ENCODE data around the gene KRTAP10-1. TPM values are rescaled to one million over a fixed set of nuclear protein-coding genes. Genes with fewer than 3 reads are reported as not detected.
"Not testable (repeated sequence)": the region's sequence is repeated elsewhere in the genome, so short reads cannot be mapped to it uniquely, and the experiment has no call there.

KRTAP10-1 gene
- total and polyA plus RNA-seq, 2 donors, result not detected

GRCh38 chr21:44564886-44565598 lies 25.0 kb upstream of the KRTAP10-1 start:
- no peaks in the 10 kb centered on the region for H3K4me1 ChIP-seq (ENCODE audit: control insufficient read depth in 2 of 2, insufficient read depth in 2 of 2, low read length in 2 of 2)
- H3K9me3 ChIP-seq (ENCODE audit: control insufficient read depth in 2 of 2, insufficient read depth in 1 of 2, low read length in 1 of 2), result no peaks in the 10 kb centered on the region
- H3K4me3 ChIP-seq (ENCODE audit: low read length in 2 of 2), result no peak overlapping the region
- 36% methylated on average over 1 of the region's 1 CpG for WGBS
- no peak for DNase-seq (ENCODE audit: low read depth in 6 of 9, low spot score in 9 of 9)
- H3K27ac ChIP-seq (ENCODE audit: low read depth in 1 of 2, low read length in 1 of 2), result no peak overlapping the region
- no peaks in the 10 kb centered on the region for H3K36me3 ChIP-seq (ENCODE audit: control insufficient read depth in 2 of 2, insufficient read depth in 2 of 2, low read length in 1 of 2)
- H3K27me3 ChIP-seq (ENCODE audit: control insufficient read depth in 2 of 2, insufficient read depth in 1 of 2, low read length in 1 of 2), result no peaks in the 10 kb centered on the region

GRCh38 chr21:44564099-44564498 lies 24.1 kb upstream of the KRTAP10-1 start:
- 99% methylated on average over 1 of the region's 1 CpG for WGBS
- no peak overlapping the region for H3K4me3 ChIP-seq (ENCODE audit: low read length in 2 of 2)
- no peak for DNase-seq (ENCODE audit: low read depth in 6 of 9, low spot score in 9 of 9)
- H3K36me3 ChIP-seq (ENCODE audit: control insufficient read depth in 2 of 2, insufficient read depth in 2 of 2, low read length in 1 of 2), result no peaks in the 10 kb centered on the region
- no peak overlapping the region for H3K27ac ChIP-seq (ENCODE audit: low read depth in 1 of 2, low read length in 1 of 2)
- no peaks in the 10 kb centered on the region for H3K9me3 ChIP-seq (ENCODE audit: control insufficient read depth in 2 of 2, insufficient read depth in 1 of 2, low read length in 1 of 2)
- no peaks in the 10 kb centered on the region for H3K4me1 ChIP-seq (ENCODE audit: control insufficient read depth in 2 of 2, insufficient read depth in 2 of 2, low read length in 2 of 2)
- no peaks in the 10 kb centered on the region for H3K27me3 ChIP-seq (ENCODE audit: control insufficient read depth in 2 of 2, insufficient read depth in 1 of 2, low read length in 1 of 2)

- Histone ChIP-seq H3K36me3 (ENCODE audit: control insufficient read depth in 2 of 2, insufficient read depth in 2 of 2, low read length in 1 of 2) (no peaks in the 10 kb centered on the region), H3K4me3 (ENCODE audit: low read length in 2 of 2) (no peak within 1 kb of the TSS), H3K27me3 (ENCODE audit: control insufficient read depth in 2 of 2, insufficient read depth in 1 of 2, low read length in 1 of 2) (peaks cover 0 to 7% of the 10 kb centered on the region in 2 donors), H3K9me3 (ENCODE audit: control insufficient read depth in 2 of 2, insufficient read depth in 1 of 2, low read length in 1 of 2) (no peaks in the 10 kb centered on the region), H3K4me1 (ENCODE audit: control insufficient read depth in 2 of 2, insufficient read depth in 2 of 2, low read length in 2 of 2) (no peaks in the 10 kb centered on the region), H3K27ac (ENCODE audit: low read depth in 1 of 2, low read length in 1 of 2) (no peak within 1 kb of the TSS)
- 72% methylated on average over 5 of the region's 5 CpGs for WGBS
- no peak for DNase-seq (ENCODE audit: low read depth in 6 of 9, low spot score in 9 of 9)
Observed at GRCh38 chr21:44558695-44559094, 18.7 kb upstream of the KRTAP10-1 start, which contains the start of gene KRTAP10-3. TSS of gene KRTAP10-3 (minus strand) at chr21:44558795. CDS start at chr21:44558715, 80 bp downstream.

- 80% methylated on average over 10 of the region's 10 CpGs for WGBS
- H3K36me3 ChIP-seq (ENCODE audit: control insufficient read depth in 2 of 2, insufficient read depth in 2 of 2, low read length in 1 of 2); H3K4me1 ChIP-seq (ENCODE audit: control insufficient read depth in 2 of 2, insufficient read depth in 2 of 2, low read length in 2 of 2); H3K27me3 ChIP-seq (ENCODE audit: control insufficient read depth in 2 of 2, insufficient read depth in 1 of 2, low read length in 1 of 2); H3K27ac ChIP-seq (ENCODE audit: low read depth in 1 of 2, low read length in 1 of 2); DNase-seq (ENCODE audit: low read depth in 6 of 9, low spot score in 9 of 9); H3K4me3 ChIP-seq (ENCODE audit: low read length in 2 of 2); H3K9me3 ChIP-seq (ENCODE audit: control insufficient read depth in 2 of 2, insufficient read depth in 1 of 2, low read length in 1 of 2): not testable (repeated sequence)
Observed at GRCh38 chr21:44558329-44558675, 18.3 kb upstream of the KRTAP10-1 start.

GRCh38 chr21:44557491-44558328 lies 17.7 kb upstream of the KRTAP10-1 start:
- Histone ChIP-seq H3K36me3 (ENCODE audit: control insufficient read depth in 2 of 2, insufficient read depth in 2 of 2, low read length in 1 of 2) (no peaks in the 10 kb centered on the region), H3K27me3 (ENCODE audit: control insufficient read depth in 2 of 2, insufficient read depth in 1 of 2, low read length in 1 of 2) (peaks cover 0 to 9% of the 10 kb centered on the region in 2 donors), H3K4me3 (ENCODE audit: low read length in 2 of 2) (no peak overlapping the region), H3K4me1 (ENCODE audit: control insufficient read depth in 2 of 2, insufficient read depth in 2 of 2, low read length in 2 of 2) (no peaks in the 10 kb centered on the region), H3K9me3 (ENCODE audit: control insufficient read depth in 2 of 2, insufficient read depth in 1 of 2, low read length in 1 of 2) (no peaks in the 10 kb centered on the region), H3K27ac (ENCODE audit: low read depth in 1 of 2, low read length in 1 of 2) (no peak overlapping the region)
- 73% methylated on average over 30 of the region's 30 CpGs for WGBS
- DNase-seq (ENCODE audit: low read depth in 6 of 9, low spot score in 9 of 9), result no peak

- 75% methylated on average over 9 of the region's 9 CpGs for WGBS
- Histone ChIP-seq H3K36me3 (ENCODE audit: control insufficient read depth in 2 of 2, insufficient read depth in 2 of 2, low read length in 1 of 2) (no peaks in the 10 kb centered on the region), H3K9me3 (ENCODE audit: control insufficient read depth in 2 of 2, insufficient read depth in 1 of 2, low read length in 1 of 2) (no peaks in the 10 kb centered on the region), H3K27ac (ENCODE audit: low read depth in 1 of 2, low read length in 1 of 2) (no peak overlapping the region), H3K27me3 (ENCODE audit: control insufficient read depth in 2 of 2, insufficient read depth in 1 of 2, low read length in 1 of 2) (peaks cover 0 to 9% of the 10 kb centered on the region in 2 donors), H3K4me3 (ENCODE audit: low read length in 2 of 2) (no peak overlapping the region), H3K4me1 (ENCODE audit: control insufficient read depth in 2 of 2, insufficient read depth in 2 of 2, low read length in 2 of 2) (no peaks in the 10 kb centered on the region)
- DNase-seq (ENCODE audit: low read depth in 6 of 9, low spot score in 9 of 9), result no peak
Observed at GRCh38 chr21:44556879-44557278, 16.9 kb upstream of the KRTAP10-1 start.

GRCh38 chr21:44555200-44555875 lies 15.3 kb upstream of the KRTAP10-1 start:
- 84% methylated on average over 13 of the region's 13 CpGs for WGBS
- Histone ChIP-seq H3K36me3 (ENCODE audit: control insufficient read depth in 2 of 2, insufficient read depth in 2 of 2, low read length in 1 of 2) (no peaks in the 10 kb centered on the region), H3K27me3 (ENCODE audit: control insufficient read depth in 2 of 2, insufficient read depth in 1 of 2, low read length in 1 of 2) (peaks cover 0 to 11% of the 10 kb centered on the region in 2 donors), H3K4me1 (ENCODE audit: control insufficient read depth in 2 of 2, insufficient read depth in 2 of 2, low read length in 2 of 2) (no peaks in the 10 kb centered on the region), H3K27ac (ENCODE audit: low read depth in 1 of 2, low read length in 1 of 2) (no peak overlapping the region), H3K4me3 (ENCODE audit: low read length in 2 of 2) (no peak overlapping the region), H3K9me3 (ENCODE audit: control insufficient read depth in 2 of 2, insufficient read depth in 1 of 2, low read length in 1 of 2) (no peaks in the 10 kb centered on the region)
- no peak for DNase-seq (ENCODE audit: low read depth in 6 of 9, low spot score in 9 of 9)

- Histone ChIP-seq H3K4me3 (ENCODE audit: low read length in 2 of 2) (no peak overlapping the region), H3K4me1 (ENCODE audit: control insufficient read depth in 2 of 2, insufficient read depth in 2 of 2, low read length in 2 of 2) (peaks cover 0 to 4% of the 10 kb centered on the region in 2 donors), H3K27me3 (ENCODE audit: control insufficient read depth in 2 of 2, insufficient read depth in 1 of 2, low read length in 1 of 2) (peaks cover 0 to 10% of the 10 kb centered on the region in 2 donors), H3K36me3 (ENCODE audit: control insufficient read depth in 2 of 2, insufficient read depth in 2 of 2, low read length in 1 of 2) (no peaks in the 10 kb centered on the region), H3K9me3 (ENCODE audit: control insufficient read depth in 2 of 2, insufficient read depth in 1 of 2, low read length in 1 of 2) (peaks cover 0 to 2% of the 10 kb centered on the region in 2 donors), H3K27ac (ENCODE audit: low read depth in 1 of 2, low read length in 1 of 2) (no peak overlapping the region)
- DNase-seq (ENCODE audit: low read depth in 6 of 9, low spot score in 9 of 9), result no peak
- WGBS, result 90% methylated on average over 13 of the region's 13 CpGs
Observed at GRCh38 chr21:44552681-44553080, 12.7 kb upstream of the KRTAP10-1 start.

- peaks cover 0 to 6% of the 10 kb centered on the region in 2 donors for H3K27me3 ChIP-seq (ENCODE audit: control insufficient read depth in 2 of 2, insufficient read depth in 1 of 2, low read length in 1 of 2)
- H3K4me3 ChIP-seq (ENCODE audit: low read length in 2 of 2), result no peak overlapping the region
- H3K36me3 ChIP-seq (ENCODE audit: control insufficient read depth in 2 of 2, insufficient read depth in 2 of 2, low read length in 1 of 2), result no peaks in the 10 kb centered on the region
- peaks cover 0 to 6% of the 10 kb centered on the region in 2 donors for H3K4me1 ChIP-seq (ENCODE audit: control insufficient read depth in 2 of 2, insufficient read depth in 2 of 2, low read length in 2 of 2)
- H3K27ac ChIP-seq (ENCODE audit: low read depth in 1 of 2, low read length in 1 of 2), result no peak overlapping the region
- no peak for DNase-seq (ENCODE audit: low read depth in 6 of 9, low spot score in 9 of 9)
- H3K9me3 ChIP-seq (ENCODE audit: control insufficient read depth in 2 of 2, insufficient read depth in 1 of 2, low read length in 1 of 2), result peaks cover 0 to 2% of the 10 kb centered on the region in 2 donors
- 88% methylated on average over 6 of the region's 6 CpGs for WGBS
Observed at GRCh38 chr21:44552136-44552535, 12.1 kb upstream of the KRTAP10-1 start.
